H9 (cell line): Measurements from ENCODE around the gene KIF26A. TPM values are rescaled to one million over a fixed set of nuclear protein-coding genes. Genes with fewer than 3 reads are reported as not detected.

Experiments
- DNase-seq: peaks from one replicate; pipeline ENCODE4 v3.0.0-alpha.2; 2017
- H2AFZ ChIP-seq: one replicate; pipeline ENCODE4 v1.6.1; 2013; ENCODE audit warnings: mild to moderate bottlenecking, low read length, control low read depth, moderate library complexity
- H2AK5ac ChIP-seq: 2 replicates; pipeline ENCODE4 v1.6.1; 2013; ENCODE audit warnings: low read length, control low read depth, mixed read lengths; ENCODE audit not compliant: insufficient read length
- H2BK120ac ChIP-seq: one replicate; pipeline ENCODE4 v1.6.1; 2013; ENCODE audit warnings: low read depth, mild to moderate bottlenecking, low read length, control low read depth, inconsistent platforms; ENCODE audit not compliant: poor library complexity, severe bottlenecking
- H2BK12ac ChIP-seq: 2 replicates; pipeline ENCODE4 v1.6.1; 2013; ENCODE audit warnings: low read length, control low read depth, mixed read lengths, low read depth; ENCODE audit not compliant: insufficient read length
- H2BK15ac ChIP-seq: 2 replicates; pipeline ENCODE4 v1.6.1; 2013; ENCODE audit warnings: low read depth, low read length, control low read depth
- H2BK20ac ChIP-seq: one replicate; pipeline ENCODE4 v1.6.1; 2013; ENCODE audit warnings: low read depth, mild to moderate bottlenecking, low read length, control low read depth, inconsistent platforms; ENCODE audit not compliant: poor library complexity, severe bottlenecking
- H2BK5ac ChIP-seq: 2 replicates; pipeline ENCODE4 v1.6.1; 2013; ENCODE audit warnings: low read length, control low read depth, mixed read lengths; ENCODE audit not compliant: insufficient read length
- H3K14ac ChIP-seq: 2 replicates; pipeline ENCODE4 v1.6.1; 2013; ENCODE audit warnings: low read length, control low read depth; ENCODE audit not compliant: insufficient read depth
- H3K18ac ChIP-seq: 2 replicates; pipeline ENCODE4 v1.6.1; 2013; ENCODE audit warnings: low read depth, mild to moderate bottlenecking, mixed read lengths, low read length, control low read depth; ENCODE audit not compliant: insufficient read length
- H3K23ac ChIP-seq: 2 replicates; pipeline ENCODE4 v1.6.1; 2013; ENCODE audit warnings: low read length, control low read depth, mixed read lengths, low read depth; ENCODE audit not compliant: insufficient read length
- H3K23me2 ChIP-seq: 2 replicates; pipeline ENCODE4 v1.6.1; 2013; ENCODE audit warnings: low read depth, mild to moderate bottlenecking, mixed read lengths, low read length, control low read depth; ENCODE audit not compliant: insufficient read length, poor library complexity, severe bottlenecking
- H3K27ac ChIP-seq: 2 replicates; pipeline ENCODE4 v1.5.1; 2013; ENCODE audit warnings: low read length, control low read depth, mixed read lengths, low read depth; ENCODE audit not compliant: insufficient read length
- H3K27me3 ChIP-seq: 2 replicates; pipeline ENCODE4 v1.6.1; 2013; ENCODE audit warnings: low read length, control low read depth, inconsistent platforms; ENCODE audit not compliant: insufficient read depth
- H3K4ac ChIP-seq: 2 replicates; pipeline ENCODE4 v1.6.1; 2013; ENCODE audit warnings: low read depth, mild to moderate bottlenecking, control low read depth, inconsistent platforms, low read length, moderate library complexity
- H3K4me1 ChIP-seq: 2 replicates; pipeline ENCODE4 v1.6.1; 2013; ENCODE audit warnings: low read length, control low read depth, inconsistent platforms; ENCODE audit not compliant: insufficient read depth
- H3K4me2 ChIP-seq: 2 replicates; pipeline ENCODE4 v1.6.1; 2013; ENCODE audit warnings: low read length, control low read depth, mixed read lengths; ENCODE audit not compliant: insufficient read length, insufficient read depth
- H3K56ac ChIP-seq: 2 replicates; pipeline ENCODE4 v1.6.1; 2013; ENCODE audit warnings: low read depth, mild to moderate bottlenecking, mixed read lengths, low read length, control low read depth; ENCODE audit not compliant: insufficient read length
- H3K79me1 ChIP-seq: 2 replicates; pipeline ENCODE4 v1.6.1; 2013; ENCODE audit warnings: low read depth, mild to moderate bottlenecking, moderate library complexity, low read length, control low read depth, inconsistent platforms; ENCODE audit not compliant: insufficient read depth, poor library complexity, severe bottlenecking
- H3K79me2 ChIP-seq: 2 replicates; pipeline ENCODE4 v1.6.1; 2013; ENCODE audit warnings: low read length, control low read depth, inconsistent platforms; ENCODE audit not compliant: insufficient read depth
- H3K9ac ChIP-seq: 2 replicates; pipeline ENCODE4 v1.6.1; 2013; ENCODE audit warnings: low read length, control low read depth, mixed read lengths; ENCODE audit not compliant: insufficient read length; ENCODE audit errors: extremely low read depth
- H3K9me3 ChIP-seq: one replicate; pipeline ENCODE4 v1.6.1; 2013; ENCODE audit warnings: low read depth, low read length, inconsistent platforms; ENCODE audit not compliant: control insufficient read depth
- H3T11ph ChIP-seq: one replicate; pipeline ENCODE4 v1.6.1; 2013; ENCODE audit warnings: mild to moderate bottlenecking, low read length, control low read depth, inconsistent platforms
- H4K20me1 ChIP-seq: one replicate; pipeline ENCODE4 v1.6.1; 2013; ENCODE audit not compliant: control insufficient read depth, insufficient read length, insufficient read depth
- H4K5ac ChIP-seq: 2 replicates; pipeline ENCODE4 v1.6.1; 2013; ENCODE audit warnings: low read depth, mild to moderate bottlenecking, mixed read lengths, low read length, control low read depth; ENCODE audit not compliant: insufficient read length
- H4K8ac ChIP-seq: replicated peaks from 2 replicates; pipeline ENCODE4 v1.6.1; 2013; ENCODE audit warnings: low read length, control low read depth, mixed read lengths, low read depth; ENCODE audit not compliant: insufficient read length
- H4K91ac ChIP-seq: 2 replicates; pipeline ENCODE4 v1.6.1; 2013; ENCODE audit warnings: low read depth, mild to moderate bottlenecking, moderate library complexity, mixed read lengths, low read length, control low read depth; ENCODE audit not compliant: insufficient read length
- H3K27ac Mint-ChIP-seq, 3 experiments: 2 replicates in 2 of 3; 3 replicates in 1 of 3; pipeline ENCODE4 v1.8.0; 2020 to 2021; ENCODE audit warnings: mixed read lengths in 3 of 3, mild to moderate bottlenecking in 1 of 3, moderate library complexity in 1 of 3
- H3K27me3 Mint-ChIP-seq: 2 replicates; pipeline ENCODE4 v1.8.0; 2021; ENCODE audit warnings: low read depth, mild to moderate bottlenecking, moderate library complexity, mixed read lengths
- H3K36me3 Mint-ChIP-seq, 3 experiments: 2 replicates in 2 of 3; 3 replicates in 1 of 3; pipeline ENCODE4 v1.8.0; 2020 to 2021; ENCODE audit warnings: low read depth in 3 of 3, mixed read lengths in 3 of 3; ENCODE audit not compliant: insufficient read depth in 1 of 3
- H3K4me1 Mint-ChIP-seq, 2 experiments: 2 replicates each; pipeline ENCODE4 v1.8.0; 2020; ENCODE audit warnings: mixed read lengths in 2 of 2
- H3K4me3 Mint-ChIP-seq, 2 experiments: 2 replicates in 1 of 2; 3 replicates in 1 of 2; pipeline ENCODE4 v1.8.0; 2020 to 2021; ENCODE audit warnings: mild to moderate bottlenecking in 2 of 2, mixed read lengths in 2 of 2, moderate library complexity in 1 of 2
- H3K9me3 Mint-ChIP-seq, 2 experiments: 2 replicates in 1 of 2; 3 replicates in 1 of 2; pipeline ENCODE4 v1.8.0; 2020; ENCODE audit warnings: mild to moderate bottlenecking in 2 of 2, mixed read lengths in 2 of 2, moderate library complexity in 1 of 2
- CTCF ChIP-seq: fragments of 200-600 bp; sonication (generic); conservative IDR thresholded peaks from 3 replicates; pipeline ENCODE4 v1.8.0; 2021; ENCODE audit warnings: antibody characterized with exemption, mild to moderate bottlenecking
- WGBS: extraction: QIAGEN DNeasy Blood & Tissue Kit; methylation state at CpG from one replicate; pipeline ENCODE4 v1.1.7; 2013; ENCODE audit warnings: missing lambda C conversion rate, low lambda C conversion rate, mixed read lengths; ENCODE audit not compliant: insufficient read length; ENCODE audit errors: extremely low coverage; 5-methylcytosine and 5-hydroxymethylcytosine counted together
- total RNA-seq: library from RNA; stranded (reverse); gene quantifications from 2 replicates; pipeline ENCODE4 v1.2.1, GENCODE V29; 2021

The KIF26A gene
- total RNA-seq, 1 experiment from 2014 or later, result 44.2 TPM

GRCh38 chr14:104180561-104181165 lies 42.3 kb downstream of the KIF26A start:
- Histone ChIP-seq H3K18ac (no peak overlapping the region), H2AK5ac (no peak overlapping the region), H3K56ac (no peak overlapping the region), H4K91ac (no peak overlapping the region), H3K23ac (no peak overlapping the region), H2BK12ac (no peak overlapping the region), H2BK15ac (no peak overlapping the region), H3K4me1 (no peaks in the 10 kb centered on the region), H3K27me3 (no peaks in the 10 kb centered on the region), H2AFZ (no peak overlapping the region), H3K14ac (no peak overlapping the region), H2BK5ac (no peak overlapping the region), H3T11ph (no peak overlapping the region), H3K9ac (no peak overlapping the region), H2BK120ac (no peak overlapping the region), H2BK20ac (no peak overlapping the region), H3K79me2 (no peaks in the 10 kb centered on the region), H3K27ac (no peak overlapping the region), H3K9me3 (no peaks in the 10 kb centered on the region), H4K5ac (no peak overlapping the region), H3K23me2 (no peaks in the 10 kb centered on the region), H3K4me2 (no peak overlapping the region), H3K4ac (no peak overlapping the region), H4K20me1 (no peaks in the 10 kb centered on the region), H3K79me1 (no peaks in the 10 kb centered on the region), H4K8ac (no peak overlapping the region)
- no peak for TF ChIP-seq CTCF
- Mint-ChIP-seq H3K27ac (peak overlapping the region in 2 of 3 experiments; percentile 70 to 79; a peak in 4 of 7 replicates), H3K36me3 (peaks cover 0 to 6% (median 0%) of the 10 kb centered on the region in 3 experiments; a peak in 3 of 7 replicates), H3K4me1 (peaks cover 2 to 7% of the 10 kb centered on the region in 2 experiments; a peak in 2 of 4 replicates), H3K27me3 (no peaks in the 10 kb centered on the region), H3K9me3 (no peaks in the 10 kb centered on the region), H3K4me3 (no peak overlapping the region)
- DNase-seq, result no peak
- WGBS, result no CpG with 5 or more reads among the region's 26 CpGs
